D341Med (cell line): ENCODE results near the gene PLA2G2F.

Experiments used
- DNase-seq: peaks from one replicate; pipeline ENCODE4 v3.0.0; 2012; ENCODE audit warnings: low spot score

The PLA2G2F gene

GRCh38 chr1:20172033-20172590 lies 33.0 kb downstream of the PLA2G2F start:
- DNase-seq = no peak

- no peak for DNase-seq
These were observed 36.0 kb downstream of the PLA2G2F start for GRCh38 chr1:20174937-20175666.

GRCh38 chr1:20178634-20179370 lies 39.7 kb downstream of the PLA2G2F start:
- DNase-seq = no peak

GRCh38 chr1:20179371-20180128 lies 40.4 kb downstream of the PLA2G2F start:
- DNase-seq = no peak

GRCh38 chr1:20180129-20180843 lies 41.2 kb downstream of the PLA2G2F start:
- DNase-seq = no peak

GRCh38 chr1:20180844-20181207 lies 41.7 kb downstream of the PLA2G2F start:
- DNase-seq = no peak

- DNase-seq = no peak
These were observed 43.3 kb downstream of the PLA2G2F start for GRCh38 chr1:20182415-20182814.

- DNase-seq = no peak
These were observed 43.9 kb downstream of the PLA2G2F start for GRCh38 chr1:20183035-20183434.

GRCh38 chr1:20183616-20184271 lies 44.6 kb downstream of the PLA2G2F start:
- DNase-seq = no peak

- DNase-seq = no peak
These were observed 45.4 kb downstream of the PLA2G2F start for GRCh38 chr1:20184481-20184900.

- no peak for DNase-seq
These were observed 46.1 kb downstream of the PLA2G2F start for GRCh38 chr1:20184997-20185833.

- DNase-seq = no peak
These were observed 47.0 kb downstream of the PLA2G2F start, which contains the start of the genes PLA2G2C and UBXN10 for GRCh38 chr1:20185834-20186782. Gene PLA2G2C, minus strand, starts transcription at chr1:20186518. Its CDS starts 9,155 bp downstream, at chr1:20177363. Gene UBXN10, plus strand, starts transcription at chr1:20186096. Its CDS starts 4,466 bp downstream, at chr1:20190562.

GRCh38 chr1:20187103-20187812 lies 48.1 kb downstream of the PLA2G2F start:
- no peak for DNase-seq

- no peak for DNase-seq
These were observed 48.8 kb downstream of the PLA2G2F start for GRCh38 chr1:20187813-20188454.

- DNase-seq = no peak
These were observed 49.3 kb downstream of the PLA2G2F start for GRCh38 chr1:20188455-20188817.

GRCh38 chr1:20189664-20190063 lies 50.5 kb downstream of the PLA2G2F start:
- DNase-seq = no peak

GRCh38 chr1:20190256-20191160 lies 51.4 kb downstream of the PLA2G2F start:
- DNase-seq = no peak
